Stomach (tissue), 4 donors: Measurements from ENCODE around the gene DPYSL3.

ENCODE experiments used
- CTCF ChIP-seq, 7 experiments: fragments of 450-650 bp in 4 of 7; fragments of 200-600 bp in 3 of 7; sonication (generic) in 3 of 7; IDR thresholded peaks; one replicate each; pipeline ENCODE4 v1.5.1; 2016 to 2019; ENCODE audit warnings: antibody characterized with exemption in 7 of 7, control low read depth in 2 of 7, mild to moderate bottlenecking in 1 of 7
- EP300 ChIP-seq: sonication (generic); formaldehyde crosslinking; IDR thresholded peaks from one replicate; pipeline ENCODE4 v1.6.1; 2017; ENCODE audit warnings: antibody characterized with exemption

GRCh38 chr5:147539053-147539452 is 29.2 kb upstream of the DPYSL3 start:
- TF ChIP-seq CTCF (IDR thresholded peaks at IDR 0.05): no peak
- no peak for TF ChIP-seq EP300
